EH (cell line): ENCODE results near the gene EML4.

Source experiments
- DNase-seq: peaks from one replicate; pipeline ENCODE4 v3.0.0-alpha.2; 2015; ENCODE audit warnings: low read depth

Gene EML4

DNA sequence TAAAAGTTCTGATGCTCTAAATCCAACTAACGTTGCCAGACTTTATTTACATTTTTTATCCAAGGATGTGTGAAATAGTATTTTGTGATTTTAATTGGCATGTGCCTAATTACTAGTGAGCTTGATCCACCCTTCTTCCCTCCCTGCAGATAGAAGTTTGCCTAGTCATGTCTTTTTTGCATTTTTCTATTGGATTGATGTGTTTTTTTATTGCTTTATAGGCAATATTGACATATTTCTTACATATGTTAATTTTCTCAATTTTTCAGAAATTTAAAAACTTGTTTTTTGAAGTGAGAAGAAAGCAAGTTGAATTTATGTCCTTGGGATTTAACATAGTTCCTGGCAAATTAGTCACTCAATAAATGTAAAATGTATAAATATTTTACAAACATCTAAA, 56.4 kb downstream of the EML4 start:
- no peak for DNase-seq

DNA sequence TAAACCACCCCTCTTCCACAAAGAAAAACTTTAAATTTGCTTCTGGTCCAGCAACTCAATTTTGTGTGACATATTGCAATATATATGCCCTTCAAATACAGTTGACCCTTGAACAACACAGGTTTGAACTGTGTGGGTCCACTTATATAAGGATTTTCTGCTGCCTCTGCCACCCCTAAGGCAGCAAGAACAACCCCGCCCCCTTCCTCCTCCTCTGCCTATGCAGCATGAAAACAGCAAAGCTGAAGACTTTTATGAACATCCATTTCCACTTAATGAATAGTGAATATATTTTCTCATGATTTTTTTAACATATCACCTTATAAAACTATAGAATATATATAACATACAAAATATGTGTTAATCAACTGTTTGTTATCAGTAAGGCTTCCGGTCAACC, 58.3 kb downstream of the EML4 start:
- no peak for DNase-seq

DNA sequence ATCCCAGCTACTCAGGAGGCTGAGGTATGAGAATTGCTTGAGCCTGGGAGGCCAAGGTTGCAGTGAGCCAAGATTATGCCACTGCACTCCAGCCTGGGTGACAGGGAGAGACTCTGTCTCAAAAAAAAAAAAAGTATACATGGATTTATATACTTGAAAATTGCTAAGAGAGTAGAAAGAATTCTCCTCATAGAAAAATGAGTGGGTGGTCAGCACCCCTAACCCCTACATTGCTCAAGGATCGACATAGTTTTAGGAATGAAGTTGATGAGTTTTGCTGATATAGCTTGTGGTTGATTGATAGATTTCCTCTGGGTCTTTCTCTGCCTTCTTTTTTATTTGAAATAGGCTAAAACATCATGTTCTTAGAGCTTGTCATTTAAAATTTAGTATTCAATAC, 58.9 kb downstream of the EML4 start:
- DNase-seq = no peak

DNA sequence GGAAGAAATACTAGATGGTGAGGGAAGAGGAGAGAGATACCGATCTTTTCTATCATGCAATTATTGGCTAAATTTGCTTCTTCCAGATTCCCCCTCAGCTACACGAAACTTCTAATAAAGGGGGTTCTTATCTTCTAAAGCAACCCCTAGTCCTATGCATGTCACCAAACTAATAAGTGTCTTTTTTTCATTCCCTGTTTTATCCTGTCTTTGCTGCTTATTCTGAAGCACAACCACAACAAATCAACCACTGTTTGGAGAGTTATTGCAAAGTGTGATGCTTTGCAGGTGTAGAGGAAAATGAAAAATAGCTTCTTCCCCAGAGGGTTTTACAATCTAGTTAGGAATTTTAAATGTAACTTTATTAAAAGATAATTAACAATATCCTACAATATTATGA, 60.8 kb downstream of the EML4 start:
- no peak for DNase-seq

DNA sequence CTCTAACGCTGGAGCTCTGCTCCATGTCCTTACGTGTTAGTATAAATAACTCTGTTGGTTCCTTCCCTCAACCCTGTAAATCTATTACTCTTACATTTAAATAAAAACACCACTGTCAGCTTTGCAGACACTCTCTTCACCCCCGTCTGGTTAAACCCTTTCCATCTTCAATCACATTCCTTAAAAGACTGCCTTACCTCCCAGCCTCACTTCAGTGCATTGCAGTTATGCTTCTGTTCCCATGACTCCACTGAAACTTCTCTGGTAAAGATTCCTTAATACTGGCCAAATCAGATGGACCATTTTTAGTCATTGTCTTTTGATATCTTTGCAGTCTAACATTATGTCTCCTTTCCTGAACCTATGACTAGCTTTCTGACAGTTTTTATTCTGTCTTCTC, 61.7 kb downstream of the EML4 start:
- DNase-seq = no peak

DNA sequence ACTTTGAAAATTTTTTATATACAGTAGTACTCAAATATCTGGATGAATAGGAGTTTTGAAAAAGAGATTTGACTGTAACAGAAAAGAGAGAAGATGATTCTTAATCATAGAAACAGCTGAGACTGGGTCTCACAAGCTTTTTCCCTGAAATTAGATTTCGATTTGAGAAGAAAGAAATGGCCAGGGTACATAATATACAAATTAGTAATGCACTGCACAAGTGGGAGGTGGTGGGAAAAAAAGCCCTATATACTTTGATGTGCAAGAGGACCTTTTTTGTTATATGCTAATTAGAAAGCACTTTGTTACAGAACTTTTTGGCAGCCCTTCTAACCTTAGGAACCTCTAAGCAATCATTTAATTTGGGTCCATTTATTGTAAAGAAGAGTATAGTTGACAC, 62.9 kb downstream of the EML4 start:
- DNase-seq = no peak

DNA sequence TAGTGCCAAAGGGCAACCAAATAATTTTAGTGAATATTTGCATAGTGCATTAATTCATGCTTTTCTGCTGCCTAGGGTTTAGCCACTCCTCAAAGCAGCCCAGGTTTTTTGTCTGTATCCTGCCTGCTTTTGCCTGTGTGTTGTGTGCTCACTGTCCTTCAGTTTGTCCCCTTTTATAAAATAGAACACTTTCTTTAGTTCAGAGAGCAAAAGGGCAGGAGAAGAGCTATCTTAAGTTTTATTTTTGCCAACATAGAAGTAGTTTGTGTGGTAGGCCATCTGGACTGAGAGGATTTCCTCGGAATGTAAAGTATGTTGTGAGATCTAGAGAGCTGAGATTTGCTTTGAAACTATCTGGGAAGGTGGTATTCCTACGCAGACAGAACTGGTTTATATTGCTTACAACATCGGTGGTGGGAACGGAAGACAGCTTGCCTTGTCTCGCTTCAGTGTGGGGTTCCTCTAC, 64.9 kb downstream of the EML4 start:
- peak; percentile 63 for DNase-seq

DNA sequence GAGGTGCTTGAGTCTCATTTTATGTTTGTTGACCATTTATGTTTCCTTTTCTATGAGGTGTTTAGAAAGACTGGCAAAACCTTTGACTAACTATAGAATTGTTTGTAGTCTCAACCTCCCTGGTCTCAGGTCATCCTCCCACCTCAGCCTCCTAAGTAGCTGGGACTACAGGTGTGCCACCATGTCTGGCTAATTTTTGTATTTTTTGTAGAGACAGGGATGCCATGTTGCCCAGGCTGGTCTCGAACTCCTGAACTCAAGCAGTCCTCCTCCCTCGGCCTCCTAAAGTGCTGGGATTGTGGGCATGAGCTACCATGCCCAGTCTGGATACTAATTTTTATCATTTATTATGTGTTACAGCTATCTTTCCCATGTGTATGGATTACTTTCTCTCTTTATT, 67.8 kb downstream of the EML4 start:
- DNase-seq = no peak

DNA sequence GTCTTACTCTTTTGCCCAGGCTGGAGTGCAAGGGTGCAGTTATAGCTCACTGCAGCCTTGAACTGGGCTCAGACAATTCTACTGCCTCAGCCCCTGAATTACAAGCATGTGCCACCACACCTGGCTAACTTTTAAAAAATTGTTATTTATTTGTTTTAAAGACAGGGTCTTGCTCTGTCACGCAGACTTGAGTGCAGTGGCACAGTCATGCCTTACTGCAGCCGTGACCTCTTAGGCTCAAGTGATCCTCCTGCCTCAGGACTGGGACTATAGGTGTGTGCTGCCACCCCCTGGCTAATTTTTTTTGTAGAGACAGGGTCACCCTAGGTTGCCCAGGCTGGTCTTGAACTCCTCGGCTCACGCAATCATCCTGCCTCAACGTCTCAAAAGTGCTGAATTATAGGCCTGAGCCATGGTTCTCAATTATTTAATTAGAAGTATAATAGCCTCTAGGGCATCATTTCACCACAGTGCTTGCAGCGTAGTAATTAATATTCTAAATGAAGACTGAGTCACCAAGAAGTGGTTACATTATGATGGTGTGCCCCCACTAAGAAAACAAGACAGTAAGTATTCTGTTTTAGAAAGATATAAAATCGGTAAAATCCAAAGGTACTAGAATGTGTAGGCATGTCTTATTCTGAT, 69.6 kb downstream of the EML4 start:
- peak; percentile 28 for DNase-seq

DNA sequence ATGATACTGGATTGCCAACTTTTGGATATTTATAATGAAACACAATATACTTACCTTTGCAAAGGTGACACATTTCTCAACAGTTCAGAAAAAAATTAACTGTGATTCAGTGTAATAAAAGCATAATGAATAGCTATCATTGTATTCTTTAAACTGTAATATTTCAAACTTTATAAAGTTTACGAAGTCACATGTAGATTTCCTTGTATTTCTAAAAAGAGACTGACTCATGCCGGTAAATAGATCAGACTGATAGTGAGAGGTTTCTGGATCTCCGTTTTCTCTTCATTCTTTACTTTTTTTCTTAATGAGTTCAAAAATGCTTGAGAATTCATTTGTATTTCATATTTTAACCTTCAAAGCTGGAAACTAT, 70.1 kb downstream of the EML4 start:
- DNase-seq = no peak

DNA sequence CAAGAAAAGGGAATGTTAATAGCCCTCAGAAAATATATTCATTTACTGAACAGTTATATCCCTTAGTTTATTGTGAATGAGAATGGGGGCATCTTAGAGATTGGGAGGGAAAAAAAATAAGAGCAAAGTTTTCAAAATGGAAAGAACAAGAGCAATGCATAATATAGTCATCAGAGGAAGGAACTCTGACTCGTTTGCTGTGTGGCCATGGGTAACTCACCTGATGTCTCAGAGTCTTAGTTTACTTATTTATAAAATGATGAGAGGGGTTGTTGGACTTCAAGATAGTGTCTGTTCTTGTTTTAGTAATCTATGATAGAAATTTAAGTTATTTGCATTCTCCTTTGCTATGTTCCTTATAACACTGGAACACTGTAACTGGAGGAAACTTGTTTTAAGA, 70.7 kb downstream of the EML4 start:
- DNase-seq = no peak

DNA sequence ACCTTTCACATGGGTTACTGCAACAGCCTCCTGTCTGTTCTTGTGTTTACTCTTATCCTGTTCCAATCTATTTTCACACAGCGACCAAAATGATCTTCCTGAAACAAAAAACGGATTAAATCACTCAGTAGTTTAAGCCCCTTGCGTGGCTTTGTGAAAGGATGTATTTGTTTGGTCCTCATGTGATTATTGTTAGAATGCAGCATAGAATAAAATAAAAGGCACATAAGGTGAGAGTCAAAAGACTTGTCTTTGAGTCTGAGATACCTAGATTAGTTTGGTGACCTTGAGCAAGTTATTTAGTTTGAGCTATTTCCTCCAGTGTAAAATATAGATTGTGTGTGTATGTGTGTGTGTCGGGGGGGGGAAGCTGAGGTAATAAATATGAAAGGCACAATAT, 72.4 kb downstream of the EML4 start:
- no peak for DNase-seq

DNA sequence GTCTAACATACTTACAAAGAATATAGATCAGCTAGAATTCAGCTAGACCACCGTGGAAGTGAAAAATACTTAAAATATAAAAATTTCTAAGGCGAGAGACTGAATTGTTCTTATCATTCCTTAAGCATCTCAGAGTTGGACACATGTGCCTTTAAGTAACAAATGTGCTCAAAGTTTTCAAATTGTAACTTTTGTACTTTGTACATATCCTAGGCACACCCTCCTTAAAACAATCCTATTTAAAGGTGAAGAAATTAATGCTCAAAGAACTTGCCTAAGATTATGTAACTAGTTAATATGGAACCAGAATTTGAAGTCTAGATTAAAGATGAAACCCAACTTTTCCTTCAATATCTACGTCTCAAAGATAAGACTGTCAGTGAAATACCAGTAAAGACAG, 74.1 kb downstream of the EML4 start:
- no peak for DNase-seq

DNA sequence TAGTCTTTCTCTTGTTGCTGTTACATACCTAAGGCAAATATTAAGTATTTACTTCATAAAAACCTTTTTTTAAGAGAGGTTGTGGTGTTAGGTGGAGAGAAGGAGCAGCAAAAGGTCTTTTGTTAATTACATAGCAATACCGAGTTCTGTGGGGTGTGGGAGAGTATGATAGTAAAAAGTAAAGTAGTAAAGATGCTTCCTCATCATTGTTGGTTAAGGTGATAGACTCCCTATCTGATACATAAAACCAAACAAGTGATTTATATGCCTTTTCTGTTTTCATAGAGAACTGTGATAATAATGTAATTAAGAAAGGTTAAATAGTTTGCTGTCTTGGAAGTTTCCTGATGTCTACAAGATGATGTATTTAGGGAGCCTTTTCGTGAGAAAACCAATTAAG, 75.4 kb downstream of the EML4 start:
- no peak for DNase-seq

DNA sequence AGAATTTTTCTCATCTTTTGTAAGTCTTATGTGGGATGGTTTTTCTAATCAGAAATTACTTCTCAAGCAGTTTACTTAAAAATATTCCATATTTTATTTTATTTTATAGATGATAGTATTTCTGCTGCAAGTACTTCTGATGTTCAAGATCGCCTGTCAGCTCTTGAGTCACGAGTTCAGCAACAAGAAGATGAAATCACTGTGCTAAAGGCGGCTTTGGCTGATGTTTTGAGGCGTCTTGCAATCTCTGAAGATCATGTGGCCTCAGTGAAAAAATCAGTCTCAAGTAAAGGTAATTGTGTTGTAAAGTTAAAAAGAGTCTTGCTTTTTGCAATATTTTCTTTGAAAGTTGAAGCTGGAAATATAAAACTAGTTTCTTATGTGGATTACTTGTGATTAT, 76.2 kb downstream of the EML4 start:
- no peak for DNase-seq

DNA sequence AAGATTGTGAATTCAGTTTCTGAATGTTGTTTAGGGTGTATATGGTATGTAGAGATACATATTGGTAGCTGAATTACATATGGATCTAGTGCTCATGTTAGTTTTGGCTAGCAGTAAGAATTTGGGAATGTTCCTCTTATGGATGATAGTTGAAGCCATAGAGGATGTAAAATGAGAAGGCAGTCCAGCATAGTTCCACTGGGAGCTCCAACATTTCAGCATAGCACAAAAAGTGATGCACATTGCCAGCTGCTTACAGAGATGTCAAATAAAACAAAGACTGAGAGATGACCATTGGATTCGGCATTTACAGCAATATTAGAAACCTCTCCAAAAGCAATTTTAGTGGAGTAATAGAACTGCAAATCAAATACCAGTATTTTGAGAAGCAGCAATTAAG, 77.4 kb downstream of the EML4 start:
- no peak for DNase-seq

DNA sequence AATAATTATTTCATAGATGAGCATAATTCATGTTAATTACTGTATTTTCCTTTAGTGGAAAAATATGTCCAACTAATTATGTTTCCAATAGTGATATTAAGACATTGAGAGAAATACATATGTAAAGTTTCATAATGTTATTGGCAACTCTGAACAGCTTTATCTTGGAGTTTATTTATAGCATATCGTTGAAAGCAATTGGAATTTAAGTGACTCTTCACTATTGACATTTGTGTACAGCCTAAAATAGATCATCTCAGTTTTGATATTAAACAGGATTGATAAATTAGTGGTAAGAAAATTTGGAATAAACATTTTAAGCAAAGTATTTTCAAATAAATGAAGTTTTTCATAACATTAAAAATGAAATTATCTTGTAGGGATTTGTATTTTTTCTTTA, 79.7 kb downstream of the EML4 start:
- DNase-seq = no peak

DNA sequence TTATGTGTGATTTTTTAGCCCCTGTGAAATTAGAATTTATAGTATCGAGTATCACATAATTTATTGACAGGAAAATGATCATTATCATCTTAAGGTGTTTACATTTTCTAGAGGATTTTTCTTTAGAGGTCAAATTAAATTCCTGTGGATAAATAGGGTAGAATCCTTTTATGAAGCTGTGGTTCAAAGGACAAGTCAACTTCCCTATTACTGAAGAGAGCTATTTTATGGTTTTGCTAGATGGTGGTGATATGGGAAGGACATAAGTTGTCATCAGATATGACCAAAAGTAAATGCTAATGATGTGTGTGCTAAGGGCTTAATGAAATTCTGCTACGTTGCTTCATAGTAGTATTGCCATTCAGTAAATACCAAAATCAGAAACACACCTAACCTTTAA, 80.1 kb downstream of the EML4 start:
- no peak for DNase-seq

DNA sequence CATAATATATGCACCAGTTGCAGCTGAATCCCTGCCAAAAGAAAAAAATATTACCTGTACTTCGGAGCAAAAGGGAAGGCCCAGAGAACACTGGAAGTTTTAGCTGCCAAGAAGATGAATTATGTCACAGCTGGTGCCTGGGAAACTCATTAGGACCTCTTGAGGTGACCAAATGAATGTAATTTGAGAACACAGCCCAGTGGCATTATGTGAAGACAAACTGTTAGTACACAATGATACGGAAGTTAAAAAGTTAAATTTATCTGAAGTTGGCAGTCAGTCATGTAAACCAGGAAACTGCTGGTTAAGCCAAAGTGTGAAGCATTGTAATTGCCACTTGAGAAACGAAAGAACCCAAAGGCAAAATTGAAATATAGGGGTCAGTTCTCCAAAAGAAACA, 80.7 kb downstream of the EML4 start:
- DNase-seq = no peak

DNA sequence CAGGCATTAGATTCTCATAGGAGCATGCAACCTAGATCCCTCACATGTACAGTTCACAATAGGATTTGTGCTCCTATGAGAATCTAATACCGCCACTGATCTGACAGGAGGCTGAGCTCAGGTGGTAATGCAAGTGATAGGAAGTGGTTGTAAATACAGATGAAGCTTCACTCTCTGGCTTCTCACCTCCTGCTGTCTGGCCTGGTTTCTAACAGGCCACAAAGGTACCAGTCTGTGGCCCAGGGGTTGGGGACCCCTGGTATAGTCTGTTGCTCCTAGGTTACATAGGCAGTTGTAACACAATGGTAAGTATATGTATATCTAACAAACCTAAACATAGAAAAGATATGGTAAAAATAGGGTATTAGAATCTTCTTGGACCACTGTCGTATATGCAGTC, 81.8 kb downstream of the EML4 start:
- no peak for DNase-seq

DNA sequence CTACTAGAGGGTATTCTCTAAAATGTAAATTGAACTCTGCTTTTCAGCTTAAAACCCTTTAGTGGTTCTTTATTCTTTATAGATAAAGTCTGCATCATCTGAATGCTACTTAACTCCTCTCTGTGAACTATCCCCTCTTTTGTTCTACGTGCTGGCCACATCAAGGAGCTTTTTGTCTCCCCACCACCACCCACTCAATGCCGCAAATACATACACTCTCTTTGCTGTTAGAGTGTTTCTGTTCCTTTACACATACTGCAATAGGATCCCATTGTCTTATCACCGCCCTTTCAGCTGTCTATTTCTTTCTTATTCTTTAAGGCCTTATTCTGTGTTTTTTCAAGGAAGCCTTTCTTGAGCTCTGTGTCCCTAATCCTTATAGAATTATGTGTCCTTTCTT, 83.3 kb downstream of the EML4 start:
- DNase-seq = no peak

DNA sequence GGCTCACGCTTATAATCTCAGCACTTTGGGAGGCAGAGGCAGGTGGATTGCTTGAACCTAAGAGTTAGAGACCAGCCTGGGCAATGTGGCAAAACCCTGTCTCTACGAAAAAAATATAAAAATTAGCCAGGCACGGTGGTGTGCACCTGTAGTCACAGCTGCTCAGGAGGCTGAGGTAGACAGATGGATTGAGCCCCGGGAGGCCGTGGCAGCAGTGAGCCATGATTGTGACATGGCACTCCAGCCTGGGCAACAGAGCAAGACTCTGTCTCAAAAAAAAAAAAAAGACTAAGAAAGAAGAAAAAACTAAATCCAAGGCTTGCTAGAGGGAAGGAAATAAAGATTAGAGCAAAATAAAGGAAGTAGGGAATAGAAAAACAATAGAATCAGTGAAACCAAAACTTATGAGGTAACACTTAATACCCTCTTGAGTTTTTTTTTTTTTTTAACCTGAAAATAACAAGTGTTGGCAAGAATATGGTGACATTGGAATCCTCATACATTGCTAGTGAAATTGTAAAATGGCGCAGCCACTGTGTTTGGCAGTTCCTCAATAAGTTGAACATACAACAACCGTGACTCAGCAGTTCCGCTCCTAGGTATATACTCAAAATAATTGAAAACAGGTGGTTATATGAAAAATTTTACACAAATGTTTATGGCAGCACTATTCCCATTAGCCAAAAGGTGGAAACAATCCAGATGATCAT, 85.2 kb downstream of the EML4 start:
- no peak for DNase-seq

DNA sequence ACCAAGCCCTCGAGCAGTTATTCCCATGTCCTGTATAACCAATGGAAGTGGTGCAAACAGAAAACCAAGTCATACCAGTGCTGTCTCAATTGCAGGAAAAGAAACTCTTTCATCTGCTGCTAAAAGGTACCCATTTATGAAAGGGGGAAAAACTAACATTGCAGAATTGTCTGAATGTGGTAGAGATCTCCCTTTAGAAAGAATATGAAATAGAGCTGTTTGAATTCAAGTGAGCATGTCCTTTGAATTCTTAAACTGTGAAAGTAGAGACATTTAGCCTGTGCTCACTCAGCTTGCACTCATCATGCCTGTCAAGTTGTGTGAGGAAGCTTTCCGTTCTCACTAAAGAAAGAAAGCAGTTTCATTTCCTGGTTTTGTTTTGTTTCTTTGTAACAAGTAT, 87.4 kb downstream of the EML4 start:
- DNase-seq = no peak

DNA sequence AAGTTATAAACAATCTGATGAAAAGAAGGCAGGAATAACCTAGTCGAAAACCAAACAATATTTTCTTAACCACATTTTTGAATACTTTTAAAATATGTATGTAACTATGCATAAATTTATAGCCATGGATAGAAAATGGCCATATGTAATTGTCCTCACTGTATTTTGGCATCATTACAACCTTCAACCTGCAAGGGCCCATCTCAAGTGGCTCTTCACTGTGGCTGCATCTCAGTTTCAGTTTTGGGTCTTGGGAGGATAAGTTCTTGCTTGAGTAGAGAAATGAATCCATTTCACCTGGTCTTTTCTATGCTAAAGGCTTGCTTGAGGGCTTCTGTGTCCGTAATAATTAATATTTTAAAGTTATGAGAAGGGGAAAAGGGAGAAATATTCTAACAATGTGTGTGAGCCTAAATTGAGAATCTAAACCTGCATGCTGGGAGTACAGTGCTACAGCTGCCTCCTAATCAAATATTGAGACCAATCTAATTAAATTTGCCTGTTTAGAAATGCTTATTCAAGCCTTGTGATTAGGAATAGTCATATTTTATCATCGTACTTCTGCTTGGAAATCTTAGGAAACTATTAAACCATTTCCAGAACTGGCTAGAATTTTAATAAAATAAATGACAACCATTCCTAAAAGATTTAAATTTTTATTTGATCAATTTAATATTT, 92.5 kb downstream of the EML4 start:
- DNase-seq = no peak
